ENCODE data around the gene SULT1C2. TPM values are rescaled to one million over a fixed set of nuclear protein-coding genes. Genes with fewer than 3 reads are reported as not detected.

SULT1C2 gene
- total and polyA plus RNA-seq, 8 donors: 0.63 to 9.1 (median 4.8) TPM

GRCh38 chr2:108270768-108271506, 17.8 kb upstream of the SULT1C2 start:
- H3K4me3 ChIP-seq: no peak overlapping the region
- intact Hi-C loops (cut with DNase I): no loop called here
- H3K4me1 ChIP-seq: peaks cover 0 to 5% (median 3%) of the 10 kb centered on the region in 3 donors
- no peaks in the 10 kb centered on the region for H3K9me3 ChIP-seq
- DNase-seq (no peak), ATAC-seq (peak in 1 of 4 donors; percentile 50), FAIRE-seq (no peak)
- H3K27me3 ChIP-seq: no peaks in the 10 kb centered on the region
- WGBS, 2 donors: 58 to 84% methylated on average over 5 of the region's 5 CpGs
- no peaks in the 10 kb centered on the region for H3K36me3 ChIP-seq
- no peak for TF ChIP-seq CTCF (IDR thresholded peaks at IDR 0.05)
- no peak overlapping the region for H3K27ac ChIP-seq

GRCh38 chr2:108271691-108272253, 16.9 kb upstream of the SULT1C2 start:
- 67 to 83% methylated on average over 7 of the region's 7 CpGs for WGBS, 2 donors
- intact Hi-C loops (cut with DNase I): no loop called here

DNA sequence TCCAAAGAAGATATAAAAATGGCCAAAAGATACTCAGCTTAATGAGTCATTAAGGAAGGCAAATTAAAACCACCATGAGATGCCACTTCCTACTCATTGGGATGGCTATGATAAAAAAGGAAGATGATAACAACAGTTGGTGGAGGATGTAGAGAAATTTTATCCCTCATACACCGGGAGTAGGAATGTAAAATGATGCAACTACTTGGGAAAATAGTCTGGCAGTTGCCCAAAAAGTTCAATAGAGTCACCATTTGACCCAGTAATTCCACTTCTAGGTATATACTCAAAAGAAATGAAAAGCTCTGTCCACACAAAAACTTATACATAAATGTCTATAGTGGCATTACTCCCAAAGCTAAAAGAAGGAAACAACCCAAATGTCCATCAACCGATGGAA, 10.1 kb upstream of the SULT1C2 start:
- no peaks in the 10 kb centered on the region for H3K4me1 ChIP-seq
- H3K4me3 ChIP-seq: no peak overlapping the region
- no peak overlapping the region for H3K27ac ChIP-seq
- no peaks in the 10 kb centered on the region for H3K27me3 ChIP-seq
- H3K36me3 ChIP-seq: no peaks in the 10 kb centered on the region
- no peak for TF ChIP-seq CTCF (IDR thresholded peaks at IDR 0.05)
- intact Hi-C loops (cut with DNase I): no loop called here
- ATAC-seq: no peak
- 75 to 80% methylated on average over 2 of the region's 2 CpGs for WGBS, 2 donors
- H3K9me3 ChIP-seq: no peaks in the 10 kb centered on the region
- no peak for DNase-seq
- FAIRE-seq: no peak

More at GRCh38 chr2:108271691-108272253, 16.9 kb upstream of the SULT1C2 start:
- no peaks in the 10 kb centered on the region for H3K9me3 ChIP-seq
- H3K4me3 ChIP-seq: no peak overlapping the region
- no peaks in the 10 kb centered on the region for H3K36me3 ChIP-seq
- no peak for TF ChIP-seq CTCF (IDR thresholded peaks at IDR 0.05)
- no peak overlapping the region for H3K27ac ChIP-seq
- no peaks in the 10 kb centered on the region for H3K27me3 ChIP-seq
- H3K4me1 ChIP-seq: no peaks in the 10 kb centered on the region
- DNase-seq (no peak), FAIRE-seq (no peak), ATAC-seq (peak in 2 of 4 donors; percentile 18 to 36)

DNA sequence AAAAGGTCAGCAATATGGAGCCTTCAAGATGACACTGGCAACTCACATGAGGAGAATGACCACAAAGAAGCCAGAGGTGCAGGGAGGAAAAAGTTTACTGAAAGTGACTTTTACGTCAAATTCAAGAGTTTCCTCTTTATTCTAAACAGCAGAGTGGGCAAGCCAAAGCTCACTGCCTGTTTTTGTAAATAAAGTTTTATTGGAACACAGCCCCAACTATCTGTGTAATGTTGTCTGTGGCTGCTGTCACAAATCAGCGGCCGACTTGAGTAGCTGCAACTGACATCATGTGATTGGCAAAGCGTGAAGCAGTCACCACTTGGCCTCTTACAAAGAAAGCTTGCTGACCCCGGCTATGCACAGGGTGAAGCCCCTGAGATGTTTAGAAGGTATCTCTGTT, 9.2 kb upstream of the SULT1C2 start:
- intact Hi-C loops (cut with DNase I): no loop called here
- 82 to 92% methylated on average over 5 of the region's 5 CpGs for WGBS, 2 donors

More for the DNA sequence above, 9.2 kb upstream of the SULT1C2 start:
- ATAC-seq: no peak
- no peaks in the 10 kb centered on the region for H3K4me1 ChIP-seq
- no peaks in the 10 kb centered on the region for H3K36me3 ChIP-seq
- TF ChIP-seq CTCF (IDR thresholded peaks at IDR 0.05): no peak
- H3K27ac ChIP-seq: no peak overlapping the region
- no peaks in the 10 kb centered on the region for H3K9me3 ChIP-seq
- no peaks in the 10 kb centered on the region for H3K27me3 ChIP-seq
- DNase-seq: no peak
- no peak overlapping the region for H3K4me3 ChIP-seq
- no peak for FAIRE-seq
